ENCODE measurements around the gene MYO18B. TPM values are rescaled to one million over a fixed set of nuclear protein-coding genes. Genes with fewer than 3 reads are reported as not detected.

The MYO18B gene
- total and polyA plus RNA-seq, 2 donors from 2014 or later = 0.19 to 0.41 TPM

DNA sequence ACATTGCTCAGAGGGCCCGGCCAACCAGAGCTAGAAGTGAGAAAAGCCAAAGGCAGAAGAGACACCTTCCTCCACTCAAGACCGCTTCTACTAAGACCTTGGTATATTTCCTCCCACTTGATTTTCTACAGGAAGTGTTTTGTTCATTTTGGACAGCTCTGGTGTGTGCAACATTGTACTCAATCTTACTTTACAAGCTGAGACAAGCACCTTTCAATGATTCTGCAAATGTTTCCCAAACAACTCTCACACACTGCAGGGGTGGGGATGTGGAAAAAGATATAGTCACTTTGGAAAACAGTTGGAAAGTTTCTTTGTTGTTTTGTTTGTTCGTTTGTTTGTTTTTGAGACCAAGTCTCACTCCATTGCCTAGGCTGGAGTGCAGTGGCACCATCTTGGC lies 15.7 kb downstream of the MYO18B start:
- FAIRE-seq (no peak), DNase-seq (no peak)
- no peaks in the 10 kb centered on the region for H3K9me3 ChIP-seq (ENCODE audit: control insufficient read depth in 2 of 3, insufficient read depth in 1 of 3, low read length in 3 of 3)
- no peak overlapping the region for H3K9ac ChIP-seq (ENCODE audit: low read length in 3 of 3)
- no peak overlapping the region for H3K4me3 ChIP-seq (ENCODE audit: low read length in 3 of 3)
- intact Hi-C loops (cut with DNase I) = no loop called here
- H3K4me1 ChIP-seq (ENCODE audit: control insufficient read depth in 2 of 3, insufficient read depth in 2 of 3, low read depth in 1 of 3, low read length in 3 of 3) = no peaks in the 10 kb centered on the region
- H3K27me3 ChIP-seq (ENCODE audit: control insufficient read depth, insufficient read depth, low read length) = no peaks in the 10 kb centered on the region
- H3K36me3 ChIP-seq (ENCODE audit: control insufficient read depth in 2 of 3, insufficient read depth in 3 of 3, low read length in 3 of 3) = no peaks in the 10 kb centered on the region
- TF ChIP-seq, protein P1, sequence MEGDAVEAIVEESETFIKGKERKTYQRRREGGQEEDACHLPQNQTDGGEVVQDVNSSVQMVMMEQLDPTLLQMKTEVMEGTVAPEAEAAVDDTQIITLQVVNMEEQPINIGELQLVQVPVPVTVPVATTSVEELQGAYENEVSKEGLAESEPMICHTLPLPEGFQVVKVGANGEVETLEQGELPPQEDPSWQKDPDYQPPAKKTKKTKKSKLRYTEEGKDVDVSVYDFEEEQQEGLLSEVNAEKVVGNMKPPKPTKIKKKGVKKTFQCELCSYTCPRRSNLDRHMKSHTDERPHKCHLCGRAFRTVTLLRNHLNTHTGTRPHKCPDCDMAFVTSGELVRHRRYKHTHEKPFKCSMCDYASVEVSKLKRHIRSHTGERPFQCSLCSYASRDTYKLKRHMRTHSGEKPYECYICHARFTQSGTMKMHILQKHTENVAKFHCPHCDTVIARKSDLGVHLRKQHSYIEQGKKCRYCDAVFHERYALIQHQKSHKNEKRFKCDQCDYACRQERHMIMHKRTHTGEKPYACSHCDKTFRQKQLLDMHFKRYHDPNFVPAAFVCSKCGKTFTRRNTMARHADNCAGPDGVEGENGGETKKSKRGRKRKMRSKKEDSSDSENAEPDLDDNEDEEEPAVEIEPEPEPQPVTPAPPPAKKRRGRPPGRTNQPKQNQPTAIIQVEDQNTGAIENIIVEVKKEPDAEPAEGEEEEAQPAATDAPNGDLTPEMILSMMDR (IDR thresholded peaks at IDR 0.05; ENCODE audit: borderline replicate concordance, extremely low read depth, insufficient read depth) = no peak
- H3K27ac ChIP-seq (ENCODE audit: low read depth in 2 of 2, low read length in 2 of 2) = no peak overlapping the region

DNA sequence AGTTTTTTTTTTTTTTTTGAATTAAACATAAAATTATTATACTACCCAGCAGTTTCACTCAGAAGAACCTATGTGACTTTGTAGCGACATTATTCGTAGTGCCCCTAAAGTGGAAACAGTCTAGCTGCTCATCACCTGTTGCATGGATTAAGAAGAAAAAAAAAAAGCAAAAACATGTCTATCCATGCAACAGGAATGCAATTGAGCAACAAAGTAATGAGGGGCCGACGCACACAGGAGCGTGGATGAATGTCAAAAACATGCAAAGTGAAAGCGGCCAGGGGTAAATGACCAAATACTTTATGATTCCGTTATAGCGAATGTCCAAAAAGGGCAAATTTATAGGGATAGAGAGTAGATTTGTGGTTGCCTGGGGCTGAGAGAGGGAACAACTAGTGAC lies 16.3 kb downstream of the MYO18B start:
- H3K27ac ChIP-seq (ENCODE audit: low read depth in 2 of 2, low read length in 2 of 2) = no peak overlapping the region
- TF ChIP-seq, protein P1 (IDR thresholded peaks at IDR 0.05; ENCODE audit: borderline replicate concordance, extremely low read depth, insufficient read depth) = no peak
- no peak for DNase-seq
- intact Hi-C loops (cut with DNase I) = no loop called here
- FAIRE-seq = no peak
- H3K36me3 ChIP-seq (ENCODE audit: control insufficient read depth in 2 of 3, insufficient read depth in 3 of 3, low read length in 3 of 3) = no peaks in the 10 kb centered on the region
- H3K4me1 ChIP-seq (ENCODE audit: control insufficient read depth in 2 of 3, insufficient read depth in 2 of 3, low read depth in 1 of 3, low read length in 3 of 3) = no peaks in the 10 kb centered on the region
- H3K4me3 ChIP-seq (ENCODE audit: low read length in 3 of 3) = no peak overlapping the region
- H3K9ac ChIP-seq (ENCODE audit: low read length in 3 of 3) = no peak overlapping the region
- H3K9me3 ChIP-seq (ENCODE audit: control insufficient read depth in 2 of 3, insufficient read depth in 1 of 3, low read length in 3 of 3) = no peaks in the 10 kb centered on the region
- no peaks in the 10 kb centered on the region for H3K27me3 ChIP-seq (ENCODE audit: control insufficient read depth, insufficient read depth, low read length)

DNA sequence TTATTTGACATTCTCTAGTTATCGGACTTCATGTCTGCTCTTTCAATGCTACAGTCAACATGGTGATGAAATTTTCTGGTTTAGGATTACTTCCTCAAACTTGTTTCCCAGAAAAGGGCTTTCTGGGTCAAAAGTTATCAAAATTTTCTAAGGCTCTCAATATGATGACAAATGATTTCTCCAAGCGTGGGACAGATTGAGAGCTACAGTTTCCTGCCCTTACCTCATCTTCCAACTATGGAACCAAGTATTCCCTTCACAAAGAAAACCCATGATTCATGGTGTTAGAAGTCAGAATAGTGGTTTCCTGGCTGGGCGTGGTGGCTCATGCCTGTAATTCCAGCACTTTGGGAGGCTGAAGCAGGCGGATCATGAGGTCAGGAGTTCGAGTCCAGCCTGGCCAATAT lies 17.8 kb downstream of the MYO18B start:
- Histone ChIP-seq H3K9ac (ENCODE audit: low read length in 3 of 3) (no peak overlapping the region), H3K27ac (ENCODE audit: low read depth in 2 of 2, low read length in 2 of 2) (no peak overlapping the region), H3K9me3 (ENCODE audit: control insufficient read depth in 2 of 3, insufficient read depth in 1 of 3, low read length in 3 of 3) (no peaks in the 10 kb centered on the region), H3K4me3 (ENCODE audit: low read length in 3 of 3) (no peak overlapping the region), H3K36me3 (ENCODE audit: control insufficient read depth in 2 of 3, insufficient read depth in 3 of 3, low read length in 3 of 3) (no peaks in the 10 kb centered on the region), H3K27me3 (ENCODE audit: control insufficient read depth, insufficient read depth, low read length) (no peaks in the 10 kb centered on the region), H3K4me1 (ENCODE audit: control insufficient read depth in 2 of 3, insufficient read depth in 2 of 3, low read depth in 1 of 3, low read length in 3 of 3) (no peaks in the 10 kb centered on the region)
- intact Hi-C loops (cut with DNase I) = no loop called here
- TF ChIP-seq, protein P1 (IDR thresholded peaks at IDR 0.05; ENCODE audit: borderline replicate concordance, extremely low read depth, insufficient read depth) = no peak
- FAIRE-seq (no peak), DNase-seq (no peak)

GRCh38 chr22:25760294-25760693 lies 18.3 kb downstream of the MYO18B start:
- no peak overlapping the region for H3K4me3 ChIP-seq (ENCODE audit: low read length in 3 of 3)

More at GRCh38 chr22:25760294-25760693, 18.3 kb downstream of the MYO18B start:
- DNase-seq = no peak
- Histone ChIP-seq H3K36me3 (ENCODE audit: control insufficient read depth in 2 of 3, insufficient read depth in 3 of 3, low read length in 3 of 3) (no peaks in the 10 kb centered on the region), H3K27me3 (ENCODE audit: control insufficient read depth, insufficient read depth, low read length) (no peaks in the 10 kb centered on the region), H3K9me3 (ENCODE audit: control insufficient read depth in 2 of 3, insufficient read depth in 1 of 3, low read length in 3 of 3) (no peaks in the 10 kb centered on the region), H3K9ac (ENCODE audit: low read length in 3 of 3) (no peak overlapping the region), H3K27ac (ENCODE audit: low read depth in 2 of 2, low read length in 2 of 2) (no peak overlapping the region), H3K4me1 (ENCODE audit: control insufficient read depth in 2 of 3, insufficient read depth in 2 of 3, low read depth in 1 of 3, low read length in 3 of 3) (no peaks in the 10 kb centered on the region)
- TF ChIP-seq, protein P1 (IDR thresholded peaks at IDR 0.05; ENCODE audit: borderline replicate concordance, extremely low read depth, insufficient read depth) = no peak
- FAIRE-seq = no peak
- intact Hi-C loops (cut with DNase I) = no loop called here
